HG03575 (cell line): Measurements from ENCODE around the gene GALNT18.

ENCODE experiments used
- ATAC-seq: cut with Tn5 transposase; IDR thresholded peaks from one replicate; pipeline ENCODE4 v1.9.1; 2021; ENCODE audit not compliant: unreplicated experiment, insufficient number of reproducible peaks, low FRiP score; ENCODE audit errors: extremely low read depth

Gene GALNT18

GRCh38 chr11:11628651-11629050 is 6.8 kb upstream of the GALNT18 start:
- no peak for ATAC-seq

GRCh38 chr11:11626128-11626527 is 4.3 kb upstream of the GALNT18 start:
- ATAC-seq = no peak

GRCh38 chr11:11624926-11625325 is 3.1 kb upstream of the GALNT18 start:
- no peak for ATAC-seq

- ATAC-seq = no peak
Measured at GRCh38 chr11:11624204-11624603, 2.4 kb upstream of the GALNT18 start.

GRCh38 chr11:11622772-11623171 is 967 bp upstream of the GALNT18 start:
- no peak for ATAC-seq

- no peak for ATAC-seq
Measured at GRCh38 chr11:11622340-11622706, 518 bp upstream of the GALNT18 start.

GRCh38 chr11:11620921-11621572 is 758 bp downstream of the GALNT18 start:
- ATAC-seq = no peak

GRCh38 chr11:11620173-11620920 is 1.5 kb downstream of the GALNT18 start:
- no peak for ATAC-seq

GRCh38 chr11:11618973-11619435 is 2.8 kb downstream of the GALNT18 start:
- ATAC-seq = no peak

GRCh38 chr11:11615086-11615485 is 6.7 kb downstream of the GALNT18 start:
- ATAC-seq = no peak

- no peak for ATAC-seq
Measured at GRCh38 chr11:11612439-11612838, 9.4 kb downstream of the GALNT18 start.

GRCh38 chr11:11611381-11611780 is 10.4 kb downstream of the GALNT18 start:
- no peak for ATAC-seq

- no peak for ATAC-seq
Measured at GRCh38 chr11:11608783-11609232, 13.0 kb downstream of the GALNT18 start.

GRCh38 chr11:11607772-11608171 is 14.0 kb downstream of the GALNT18 start:
- no peak for ATAC-seq

GRCh38 chr11:11605821-11606450 is 15.9 kb downstream of the GALNT18 start:
- ATAC-seq = no peak

- no peak for ATAC-seq
Measured at GRCh38 chr11:11605181-11605580, 16.6 kb downstream of the GALNT18 start.

GRCh38 chr11:11604370-11604990 is 17.3 kb downstream of the GALNT18 start:
- no peak for ATAC-seq

GRCh38 chr11:11602011-11602410 is 19.8 kb downstream of the GALNT18 start:
- no peak for ATAC-seq

- ATAC-seq = no peak
Measured at GRCh38 chr11:11600288-11600687, 21.5 kb downstream of the GALNT18 start.

GRCh38 chr11:11598243-11598642 is 23.6 kb downstream of the GALNT18 start:
- no peak for ATAC-seq
